Left lung (tissue), 10 donors: Measurements from ENCODE around the gene FAM118B. TPM values are rescaled to one million over a fixed set of nuclear protein-coding genes. Genes with fewer than 3 reads are reported as not detected.

Source experiments
- ATAC-seq: fragments of 200-7000 bp; cut with Tn5 transposase; one replicate; pipeline ENCODE4 v1.9.1; 2020; ENCODE audit warnings: moderate library complexity
- DNase-seq, 4 donors: peaks; one replicate each; pipeline ENCODE4 v3.0.0-alpha.2; 2013 to 2020
- H3K27ac ChIP-seq, 2 donors: fragments of 200-600 bp; sonication (generic) in 1 of 2; one replicate each; pipeline versions ENCODE4 v1.5.0 to v1.8.0; 2020 to 2021
- H3K27me3 ChIP-seq, 2 donors: fragments of 200-600 bp; sonication (generic) in 1 of 2; one replicate each; pipeline versions ENCODE4 v1.5.0 to v1.8.0; 2020 to 2021
- H3K36me3 ChIP-seq, 2 donors: fragments of 200-600 bp; sonication (generic) in 1 of 2; one replicate each; pipeline versions ENCODE4 v1.5.0 to v1.8.0; 2020 to 2021
- H3K4me1 ChIP-seq, 2 donors: fragments of 200-600 bp; one replicate each; pipeline ENCODE4 v1.8.0; 2021
- H3K4me3 ChIP-seq, 2 donors: fragments of 200-600 bp; sonication (generic) in 1 of 2; one replicate each; pipeline versions ENCODE4 v1.5.0 to v1.8.0; 2020 to 2021; ENCODE audit warnings: mild to moderate bottlenecking in 1 of 2
- H3K9me3 ChIP-seq, 2 donors: fragments of 200-600 bp; sonication (generic) in 1 of 2; one replicate each; pipeline versions ENCODE4 v1.5.0 to v1.8.0; 2020 to 2021
- intact Hi-C, 2 donors: fragments of 100-400 bp; cut with DNase I; formaldehyde crosslinking; loops; one replicate each; pipeline versions ENCODE4 v1.11.2 to v1.14.2; 2022
- polyA plus RNA-seq, 6 donors: library from polyadenylated mRNA; unstranded; fragments of 120-200 nt; gene quantifications; one replicate each; pipeline ENCODE4 v1.2.1, GENCODE V29; 2013; ENCODE audit not compliant: insufficient read length in 6 of 6
- total RNA-seq, 2 donors: library from RNA; stranded (reverse); fragmentation: NEBNext Ultra II Directional; extraction: Animal tissue kit (Norgen Biotek cat#: 25700); gene quantifications; one replicate each; pipeline ENCODE4 v1.2.1, GENCODE V29; 2021
- TF ChIP-seq, protein P1 (sequence below), 2 donors: fragments of 200-600 bp; sonication (generic) in 1 of 2; IDR thresholded peaks; one replicate each; pipeline versions ENCODE4 v1.5.0 to v1.8.0; 2021; ENCODE audit warnings: antibody characterized with exemption in 2 of 2
- donor health status: DM: no; HTN: yes; CAD: no.
- donor health status: DM: no; HTN: no; CAD: no.

Gene FAM118B
- total and polyA plus RNA-seq, 8 donors, result 23.7 to 34.9 (median 28.5) TPM

DNA sequence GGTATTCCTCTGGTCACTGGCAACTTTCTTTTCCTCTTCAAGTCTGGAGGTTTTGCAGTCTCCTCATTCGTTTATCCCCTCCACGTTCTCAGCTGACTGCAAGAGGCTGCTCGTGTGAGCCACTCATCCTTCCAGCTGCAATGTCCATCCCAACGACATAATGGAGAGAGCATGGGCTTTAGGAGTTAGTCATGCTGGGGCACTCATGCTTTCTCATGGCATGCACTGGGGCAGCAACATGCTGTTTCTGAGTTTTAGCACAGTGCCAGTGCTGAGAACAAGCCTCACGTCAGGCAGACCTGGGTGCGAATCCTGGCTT, 99.4 kb downstream of the FAM118B start:
- intact Hi-C loops, result loop anchor here in 1 of 2 donors (5.0 to 10.0 kb wide), 2 partner anchors 124 to 171 kb away; no protein-coding TSS in a partner anchor

DNA sequence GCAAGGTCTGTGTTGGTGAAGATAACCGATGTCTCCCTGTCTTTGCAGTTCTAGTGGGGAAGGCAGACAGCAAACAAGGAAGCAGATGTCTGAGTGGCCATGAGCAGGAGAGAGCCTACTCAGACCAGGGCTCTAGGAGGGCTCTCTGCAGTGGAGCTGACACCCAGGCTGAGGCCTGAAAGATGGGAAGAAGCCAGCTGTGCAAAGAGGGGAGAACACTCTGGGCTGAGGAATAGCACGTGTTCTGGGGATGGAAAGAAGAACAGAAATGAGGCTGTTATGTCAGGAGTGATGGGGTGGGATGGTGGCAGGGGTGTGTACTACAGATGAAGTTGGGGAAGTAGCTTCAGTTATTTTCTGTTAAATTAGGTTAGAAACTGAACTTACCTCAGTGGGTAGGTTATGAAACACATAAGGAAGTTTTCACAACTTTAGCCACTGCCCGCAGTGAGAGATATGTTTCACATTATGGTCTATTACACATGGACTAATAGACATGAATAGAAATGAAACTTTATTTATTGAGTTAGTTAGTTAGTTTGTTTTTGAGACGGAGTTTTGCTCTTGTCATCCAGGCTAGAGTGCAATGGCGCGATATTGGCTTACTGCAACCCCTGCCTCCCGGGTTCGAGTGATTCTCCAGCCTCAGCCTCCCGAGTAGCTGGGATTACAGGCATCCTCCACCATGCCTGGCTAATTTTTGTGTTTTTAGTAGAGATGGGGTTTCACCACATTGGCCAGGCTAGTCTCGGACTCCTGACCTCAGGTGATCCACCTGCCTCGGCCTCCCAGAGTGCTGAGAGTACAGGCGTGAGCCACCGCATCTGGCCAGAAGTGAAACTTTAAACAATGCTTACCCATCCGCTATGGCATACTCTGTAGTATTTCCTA, 100.1 kb downstream of the FAM118B start:
- Histone ChIP-seq H3K4me3 (no peak overlapping the region), H3K9me3 (no peaks in the 10 kb centered on the region), H3K27ac (peak overlapping the region; percentile 28 to 76), H3K36me3 (peaks cover 0 to 4% of the 10 kb centered on the region in 2 donors), H3K27me3 (no peaks in the 10 kb centered on the region), H3K4me1 (peaks cover 0 to 52% of the 10 kb centered on the region in 2 donors)
- ATAC-seq (peak; percentile 27), DNase-seq (no peak)
- TF ChIP-seq, protein P1, sequence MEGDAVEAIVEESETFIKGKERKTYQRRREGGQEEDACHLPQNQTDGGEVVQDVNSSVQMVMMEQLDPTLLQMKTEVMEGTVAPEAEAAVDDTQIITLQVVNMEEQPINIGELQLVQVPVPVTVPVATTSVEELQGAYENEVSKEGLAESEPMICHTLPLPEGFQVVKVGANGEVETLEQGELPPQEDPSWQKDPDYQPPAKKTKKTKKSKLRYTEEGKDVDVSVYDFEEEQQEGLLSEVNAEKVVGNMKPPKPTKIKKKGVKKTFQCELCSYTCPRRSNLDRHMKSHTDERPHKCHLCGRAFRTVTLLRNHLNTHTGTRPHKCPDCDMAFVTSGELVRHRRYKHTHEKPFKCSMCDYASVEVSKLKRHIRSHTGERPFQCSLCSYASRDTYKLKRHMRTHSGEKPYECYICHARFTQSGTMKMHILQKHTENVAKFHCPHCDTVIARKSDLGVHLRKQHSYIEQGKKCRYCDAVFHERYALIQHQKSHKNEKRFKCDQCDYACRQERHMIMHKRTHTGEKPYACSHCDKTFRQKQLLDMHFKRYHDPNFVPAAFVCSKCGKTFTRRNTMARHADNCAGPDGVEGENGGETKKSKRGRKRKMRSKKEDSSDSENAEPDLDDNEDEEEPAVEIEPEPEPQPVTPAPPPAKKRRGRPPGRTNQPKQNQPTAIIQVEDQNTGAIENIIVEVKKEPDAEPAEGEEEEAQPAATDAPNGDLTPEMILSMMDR (IDR thresholded peaks at IDR 0.05), result peak in 1 of 2 donors; percentile 13
- intact Hi-C loops, result loop anchor here in 1 of 2 donors (5.0 to 10.0 kb wide), 2 partner anchors 123 to 171 kb away; no protein-coding TSS in a partner anchor

More for the DNA sequence above, 99.4 kb downstream of the FAM118B start:
- Histone ChIP-seq H3K36me3 (peaks cover 0 to 4% of the 10 kb centered on the region in 2 donors), H3K27me3 (no peaks in the 10 kb centered on the region), H3K9me3 (no peaks in the 10 kb centered on the region), H3K27ac (peak overlapping the region in 1 of 2 donors; percentile 76), H3K4me1 (peaks cover 0 to 49% of the 10 kb centered on the region in 2 donors), H3K4me3 (no peak overlapping the region)
- TF ChIP-seq, protein P1 (IDR thresholded peaks at IDR 0.05), result no peak
- DNase-seq (no peak), ATAC-seq (peak; percentile 6)

Other genes starting within 250 kb of the FAM118B start
- 10 to 100 TPM; 10.7 to 16.3 TPM for gene CDON, start 148.9 kb upstream of the FAM118B start, total RNA-seq
- gene CDON, start 148.9 kb upstream of the FAM118B start, polyA plus RNA-seq, result 10 to 100 TPM in 4 of 6 donors, 1 to 10 TPM in 2; 8.6 to 13.0 (median 11.1) TPM
- gene RPUSD4, start 132 bp upstream of the FAM118B start, total RNA-seq, result 10 to 100 TPM; 13.2 to 21.1 TPM
- gene RPUSD4, start 132 bp upstream of the FAM118B start, polyA plus RNA-seq, result 10 to 100 TPM; 39.7 to 45.8 (median 43.3) TPM
- gene SRPRA, start 57.1 kb downstream of the FAM118B start, total RNA-seq, result 100 to 1,000 TPM; 129 to 154 TPM
- gene SRPRA, start 57.1 kb downstream of the FAM118B start, polyA plus RNA-seq, result 10 to 100 TPM; 67.9 to 95.1 (median 73.2) TPM
- 10 to 100 TPM; 19.6 to 24.2 TPM for gene FOXRED1, start 57.4 kb downstream of the FAM118B start, total RNA-seq
- gene FOXRED1, start 57.4 kb downstream of the FAM118B start, polyA plus RNA-seq, result 10 to 100 TPM; 39.5 to 59.7 (median 46.5) TPM
- gene TIRAP, start 71.3 kb downstream of the FAM118B start, total RNA-seq, result 10 to 100 TPM in 1 of 2 donors, 1 to 10 TPM in 1; 8.5 to 15.4 TPM
- gene TIRAP, start 71.3 kb downstream of the FAM118B start, polyA plus RNA-seq, result 10 to 100 TPM; 19.2 to 21.0 (median 19.4) TPM
- 10 to 100 TPM; 16.4 to 18.0 TPM for gene DCPS, start 92.3 kb downstream of the FAM118B start, total RNA-seq
- 10 to 100 TPM; 19.9 to 24.4 (median 22.1) TPM for gene DCPS, start 92.3 kb downstream of the FAM118B start, polyA plus RNA-seq
- 10 to 100 TPM; 33.1 to 35.9 TPM for gene ST3GAL4, start 143.9 kb downstream of the FAM118B start, total RNA-seq
- gene ST3GAL4, start 143.9 kb downstream of the FAM118B start, polyA plus RNA-seq, result 10 to 100 TPM; 30.2 to 38.8 (median 34.6) TPM